Measurements from ENCODE around the gene MRPL38. TPM values are rescaled to one million over a fixed set of nuclear protein-coding genes. Genes with fewer than 3 reads are reported as not detected.

The MRPL38 gene
- total RNA-seq, 1 experiment from 2014 or later: 108 TPM

DNA sequence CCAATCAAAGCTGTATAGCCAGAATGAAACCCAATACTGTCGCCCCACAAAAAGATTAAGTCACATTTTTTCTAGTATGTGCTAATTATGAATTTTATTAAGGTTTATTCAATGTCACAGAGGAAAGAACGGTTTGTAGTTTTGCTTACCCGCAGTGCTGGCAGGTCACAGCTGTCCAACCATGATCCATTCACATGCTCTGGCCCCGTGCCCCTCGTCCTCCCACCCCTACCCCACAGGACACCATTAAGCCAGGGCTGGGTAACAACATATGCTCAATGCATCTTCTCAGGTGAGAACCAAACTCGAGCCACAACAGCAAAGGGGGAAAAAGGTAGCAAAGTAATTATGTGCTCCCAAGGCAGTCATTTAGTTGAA is 36.7 kb upstream of the MRPL38 start:
- no CpG with 5 or more reads among the region's 6 CpGs for WGBS (ENCODE audit: extremely low coverage, insufficient read length, low lambda C conversion rate)
- Histone ChIP-seq H3K23me2 (ENCODE audit: insufficient read length, low read depth, low read length, poor library complexity, severe bottlenecking) (no peaks in the 10 kb centered on the region), H2BK5ac (ENCODE audit: insufficient read length, low read length) (no peak overlapping the region), H3K9ac (ENCODE audit: extremely low read depth, insufficient read length, low read length) (peak overlapping the region; percentile 25), H2BK12ac (ENCODE audit: insufficient read length, low read depth, low read length) (no peak overlapping the region), H2AK5ac (ENCODE audit: insufficient read length, low read length) (no peak overlapping the region), H3K79me1 (ENCODE audit: insufficient read depth, low read depth, low read length, poor library complexity, severe bottlenecking) (no peaks in the 10 kb centered on the region), H3K14ac (ENCODE audit: insufficient read depth, low read length) (no peak overlapping the region), H3K9me3 (ENCODE audit: control insufficient read depth, low read depth, low read length) (no peaks in the 10 kb centered on the region), H3K56ac (ENCODE audit: insufficient read length, low read depth, low read length) (no peak overlapping the region), H3K4ac (ENCODE audit: low read depth, low read length) (no peak overlapping the region), H3K4me2 (ENCODE audit: insufficient read depth, insufficient read length, low read length) (peak overlapping the region; percentile 27), H4K91ac (ENCODE audit: insufficient read length, low read depth, low read length) (no peak overlapping the region), H3K27ac (ENCODE audit: insufficient read length, low read depth, low read length) (no peak overlapping the region), H3K27me3 (ENCODE audit: insufficient read depth, low read length) (no peaks in the 10 kb centered on the region), H4K8ac (replicated peaks; ENCODE audit: insufficient read length, low read depth, low read length) (no peak overlapping the region), H4K5ac (ENCODE audit: insufficient read length, low read depth, low read length) (no peak overlapping the region), H3K4me1 (ENCODE audit: insufficient read depth, low read length) (no peaks in the 10 kb centered on the region), H3K23ac (ENCODE audit: insufficient read length, low read depth, low read length) (no peak overlapping the region), H2AFZ (ENCODE audit: low read length) (no peak overlapping the region), H2BK20ac (ENCODE audit: low read depth, low read length, poor library complexity, severe bottlenecking) (no peak overlapping the region), H3K18ac (ENCODE audit: insufficient read length, low read depth, low read length) (no peak overlapping the region), H3T11ph (ENCODE audit: low read length) (no peak overlapping the region), H2BK120ac (ENCODE audit: low read depth, low read length, poor library complexity, severe bottlenecking) (no peak overlapping the region), H4K20me1 (ENCODE audit: control insufficient read depth, insufficient read depth, insufficient read length) (no peaks in the 10 kb centered on the region), H3K79me2 (ENCODE audit: insufficient read depth, low read length) (no peaks in the 10 kb centered on the region), H2BK15ac (ENCODE audit: low read depth, low read length) (no peak overlapping the region)
- Mint-ChIP-seq H3K9me3 (no peaks in the 10 kb centered on the region; a peak in 1 of 5 replicates), H3K36me3 (ENCODE audit: insufficient read depth in 1 of 3, low read depth in 3 of 3) (peaks cover 0 to 15% (median 9%) of the 10 kb centered on the region in 3 experiments; a peak in 2 of 7 replicates), H3K4me3 (peak overlapping the region; percentile 88 to 92), H3K27ac (peak overlapping the region; percentile 60 to 92 (median 91); a peak in 5 of 7 replicates), H3K4me1 (peaks cover 12 to 15% of the 10 kb centered on the region in 2 experiments), H3K27me3 (ENCODE audit: low read depth) (no peaks in the 10 kb centered on the region)
- TF ChIP-seq, protein P1, sequence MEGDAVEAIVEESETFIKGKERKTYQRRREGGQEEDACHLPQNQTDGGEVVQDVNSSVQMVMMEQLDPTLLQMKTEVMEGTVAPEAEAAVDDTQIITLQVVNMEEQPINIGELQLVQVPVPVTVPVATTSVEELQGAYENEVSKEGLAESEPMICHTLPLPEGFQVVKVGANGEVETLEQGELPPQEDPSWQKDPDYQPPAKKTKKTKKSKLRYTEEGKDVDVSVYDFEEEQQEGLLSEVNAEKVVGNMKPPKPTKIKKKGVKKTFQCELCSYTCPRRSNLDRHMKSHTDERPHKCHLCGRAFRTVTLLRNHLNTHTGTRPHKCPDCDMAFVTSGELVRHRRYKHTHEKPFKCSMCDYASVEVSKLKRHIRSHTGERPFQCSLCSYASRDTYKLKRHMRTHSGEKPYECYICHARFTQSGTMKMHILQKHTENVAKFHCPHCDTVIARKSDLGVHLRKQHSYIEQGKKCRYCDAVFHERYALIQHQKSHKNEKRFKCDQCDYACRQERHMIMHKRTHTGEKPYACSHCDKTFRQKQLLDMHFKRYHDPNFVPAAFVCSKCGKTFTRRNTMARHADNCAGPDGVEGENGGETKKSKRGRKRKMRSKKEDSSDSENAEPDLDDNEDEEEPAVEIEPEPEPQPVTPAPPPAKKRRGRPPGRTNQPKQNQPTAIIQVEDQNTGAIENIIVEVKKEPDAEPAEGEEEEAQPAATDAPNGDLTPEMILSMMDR (conservative IDR thresholded peaks at IDR 0.05): no peak
- no peak for DNase-seq
